ENCODE measurements around the gene TOMM6. TPM values are rescaled to one million over a fixed set of nuclear protein-coding genes. Genes with fewer than 3 reads are reported as not detected.

Gene TOMM6
- total RNA-seq, 1 experiment from 2014 or later = 239 TPM

- Histone ChIP-seq H3K23me2 (ENCODE audit: insufficient read length, low read depth, low read length, poor library complexity, severe bottlenecking) (no peaks in the 10 kb centered on the region), H3K56ac (ENCODE audit: insufficient read length, low read depth, low read length) (no peak overlapping the region), H2BK12ac (ENCODE audit: insufficient read length, low read depth, low read length) (no peak overlapping the region), H3K79me1 (ENCODE audit: insufficient read depth, low read depth, low read length, poor library complexity, severe bottlenecking) (no peaks in the 10 kb centered on the region), H2BK20ac (ENCODE audit: low read depth, low read length, poor library complexity, severe bottlenecking) (no peak overlapping the region), H3K18ac (ENCODE audit: insufficient read length, low read depth, low read length) (no peak overlapping the region), H3K9me3 (ENCODE audit: control insufficient read depth, low read depth, low read length) (no peaks in the 10 kb centered on the region), H2AK5ac (ENCODE audit: insufficient read length, low read length) (no peak overlapping the region), H4K20me1 (ENCODE audit: control insufficient read depth, insufficient read depth, insufficient read length) (no peaks in the 10 kb centered on the region), H3K4ac (ENCODE audit: low read depth, low read length) (no peak overlapping the region), H3K14ac (ENCODE audit: insufficient read depth, low read length) (no peak overlapping the region), H4K91ac (ENCODE audit: insufficient read length, low read depth, low read length) (no peak overlapping the region), H2AFZ (ENCODE audit: low read length) (no peak overlapping the region), H3K4me1 (ENCODE audit: insufficient read depth, low read length) (no peaks in the 10 kb centered on the region), H2BK5ac (ENCODE audit: insufficient read length, low read length) (no peak overlapping the region), H3K4me2 (ENCODE audit: insufficient read depth, insufficient read length, low read length) (no peak overlapping the region), H3K27me3 (ENCODE audit: insufficient read depth, low read length) (no peaks in the 10 kb centered on the region), H3K79me2 (ENCODE audit: insufficient read depth, low read length) (no peaks in the 10 kb centered on the region), H2BK15ac (ENCODE audit: low read depth, low read length) (no peak overlapping the region), H2BK120ac (ENCODE audit: low read depth, low read length, poor library complexity, severe bottlenecking) (no peak overlapping the region), H3K9ac (ENCODE audit: extremely low read depth, insufficient read length, low read length) (no peak overlapping the region), H3K27ac (ENCODE audit: insufficient read length, low read depth, low read length) (no peak overlapping the region), H4K8ac (replicated peaks; ENCODE audit: insufficient read length, low read depth, low read length) (no peak overlapping the region), H3K23ac (ENCODE audit: insufficient read length, low read depth, low read length) (no peak overlapping the region), H3T11ph (ENCODE audit: low read length) (no peak overlapping the region), H4K5ac (ENCODE audit: insufficient read length, low read depth, low read length) (no peak overlapping the region)
- Mint-ChIP-seq H3K27ac (no peak overlapping the region; a peak in 1 of 7 replicates), H3K27me3 (ENCODE audit: low read depth) (peaks cover 14% of the 10 kb centered on the region), H3K4me1 (peaks cover 5 to 9% of the 10 kb centered on the region in 2 experiments; a peak in 3 of 4 replicates), H3K9me3 (no peaks in the 10 kb centered on the region), H3K4me3 (no peak overlapping the region), H3K36me3 (ENCODE audit: insufficient read depth in 1 of 3, low read depth in 3 of 3) (no peaks in the 10 kb centered on the region)
- WGBS (ENCODE audit: extremely low coverage, insufficient read length, low lambda C conversion rate) = no CpG with 5 or more reads among the region's 13 CpGs
- no peak for TF ChIP-seq CTCF (conservative IDR thresholded peaks at IDR 0.05)
- no peak for DNase-seq
These were observed 31.1 kb upstream of the TOMM6 start for GRCh38 chr6:41756354-41756753.
